GM10266 (cell line): ENCODE data around the gene WWOX.

ENCODE experiments used
- DNase-seq: peaks from one replicate; pipeline ENCODE4 v3.0.0; 2012; ENCODE audit errors: extremely low spot score
- CTCF ChIP-seq: IDR thresholded peaks from 2 replicates; pipeline ENCODE4 v1.5.1; 2012; ENCODE audit warnings: mild to moderate bottlenecking, low read depth; ENCODE audit not compliant: control insufficient read depth, insufficient read depth; ENCODE audit errors: missing control alignments

The WWOX gene

GRCh38 chr16:78952630-78953029 is 853.2 kb downstream of the WWOX start:
- DNase-seq = no peak

GRCh38 chr16:78953526-78953925 is 854.1 kb downstream of the WWOX start:
- TF ChIP-seq CTCF = no peak
- DNase-seq = no peak

More at GRCh38 chr16:78952630-78953029, 853.2 kb downstream of the WWOX start:
- TF ChIP-seq CTCF = no peak

GRCh38 chr16:78955206-78955605 is 855.8 kb downstream of the WWOX start:
- TF ChIP-seq CTCF = no peak
- DNase-seq = no peak

- TF ChIP-seq CTCF = no peak
- DNase-seq = no peak
These were observed 857.4 kb downstream of the WWOX start for GRCh38 chr16:78956859-78957258.

GRCh38 chr16:78957317-78958100 is 858.1 kb downstream of the WWOX start:
- TF ChIP-seq CTCF = no peak
- no peak for DNase-seq

- no peak for DNase-seq
- no peak for TF ChIP-seq CTCF
These were observed 862.0 kb downstream of the WWOX start for GRCh38 chr16:78961464-78961863.

GRCh38 chr16:78962457-78962929 is 863.0 kb downstream of the WWOX start:
- no peak for TF ChIP-seq CTCF

More at GRCh38 chr16:78962457-78962929, 863.0 kb downstream of the WWOX start:
- no peak for DNase-seq
